Measurements from ENCODE around the gene MIB2.

- TF ChIP-seq, protein P1, sequence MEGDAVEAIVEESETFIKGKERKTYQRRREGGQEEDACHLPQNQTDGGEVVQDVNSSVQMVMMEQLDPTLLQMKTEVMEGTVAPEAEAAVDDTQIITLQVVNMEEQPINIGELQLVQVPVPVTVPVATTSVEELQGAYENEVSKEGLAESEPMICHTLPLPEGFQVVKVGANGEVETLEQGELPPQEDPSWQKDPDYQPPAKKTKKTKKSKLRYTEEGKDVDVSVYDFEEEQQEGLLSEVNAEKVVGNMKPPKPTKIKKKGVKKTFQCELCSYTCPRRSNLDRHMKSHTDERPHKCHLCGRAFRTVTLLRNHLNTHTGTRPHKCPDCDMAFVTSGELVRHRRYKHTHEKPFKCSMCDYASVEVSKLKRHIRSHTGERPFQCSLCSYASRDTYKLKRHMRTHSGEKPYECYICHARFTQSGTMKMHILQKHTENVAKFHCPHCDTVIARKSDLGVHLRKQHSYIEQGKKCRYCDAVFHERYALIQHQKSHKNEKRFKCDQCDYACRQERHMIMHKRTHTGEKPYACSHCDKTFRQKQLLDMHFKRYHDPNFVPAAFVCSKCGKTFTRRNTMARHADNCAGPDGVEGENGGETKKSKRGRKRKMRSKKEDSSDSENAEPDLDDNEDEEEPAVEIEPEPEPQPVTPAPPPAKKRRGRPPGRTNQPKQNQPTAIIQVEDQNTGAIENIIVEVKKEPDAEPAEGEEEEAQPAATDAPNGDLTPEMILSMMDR (IDR thresholded peaks at IDR 0.05; ENCODE audit: insufficient read depth, low read length), result no peak
- no peak for TF ChIP-seq GABPA (IDR thresholded peaks at IDR 0.05; ENCODE audit: low read depth)
These were observed 14.3 kb upstream of the MIB2 start for GRCh38 chr1:1600861-1601563.

Measured in HL-60 (cell line).